Stimulated activated CD8-positive, alpha-beta memory T cell treated with anti-CD3 and anti-CD28 coated beads, Interleukin-2, amount 100 ng/mL, for 48 hours (primary cell): ENCODE measurements around the gene SIL1.

Experiments
- DNase-seq, 2 donors: peaks; one replicate each; pipeline ENCODE4 v3.0.0-alpha.2; 2020; ENCODE audit warnings: low read depth in 2 of 2

The SIL1 gene

GRCh38 chr5:139110526-139111168 is 87.5 kb downstream of the SIL1 start:
- DNase-seq = no peak

- DNase-seq = no peak
These were observed 89.9 kb downstream of the SIL1 start for GRCh38 chr5:139108063-139108824.

- no peak for DNase-seq
These were observed 92.5 kb downstream of the SIL1 start for GRCh38 chr5:139105621-139106071.

- no peak for DNase-seq
These were observed 93.4 kb downstream of the SIL1 start for GRCh38 chr5:139104577-139105276.

GRCh38 chr5:139103762-139104161 is 94.4 kb downstream of the SIL1 start:
- no peak for DNase-seq

- no peak for DNase-seq
These were observed 97.3 kb downstream of the SIL1 start for GRCh38 chr5:139100825-139101224.

- DNase-seq = no peak
These were observed 103.7 kb downstream of the SIL1 start for GRCh38 chr5:139094154-139095131.

GRCh38 chr5:139092741-139093343 is 105.3 kb downstream of the SIL1 start:
- no peak for DNase-seq

- DNase-seq = no peak
These were observed 106.6 kb downstream of the SIL1 start for GRCh38 chr5:139091439-139092156.

- DNase-seq = no peak
These were observed 107.6 kb downstream of the SIL1 start for GRCh38 chr5:139090581-139090980.

- DNase-seq = no peak
These were observed 110.1 kb downstream of the SIL1 start for GRCh38 chr5:139088024-139088423.

GRCh38 chr5:139082813-139083498 is 115.2 kb downstream of the SIL1 start:
- no peak for DNase-seq

- no peak for DNase-seq
These were observed 118.1 kb downstream of the SIL1 start for GRCh38 chr5:139079991-139080610.

GRCh38 chr5:139079225-139079990 is 118.8 kb downstream of the SIL1 start:
- DNase-seq = no peak

GRCh38 chr5:139078345-139078744 is 119.8 kb downstream of the SIL1 start:
- no peak for DNase-seq

GRCh38 chr5:139077899-139078298 is 120.3 kb downstream of the SIL1 start:
- no peak for DNase-seq

GRCh38 chr5:139076111-139076510 is 122.1 kb downstream of the SIL1 start:
- DNase-seq = no peak
